HG02943 (cell line): ENCODE results near the gene C13orf46.
"Not testable (repeated sequence)": the region's sequence is repeated elsewhere in the genome, so short reads cannot be mapped to it uniquely, and the experiment has no call there.

Source experiments
- ATAC-seq: cut with Tn5 transposase; IDR thresholded peaks from one replicate; pipeline ENCODE4 v1.9.1; 2021; ENCODE audit warnings: mild to moderate bottlenecking, low read depth, moderate library complexity; ENCODE audit not compliant: unreplicated experiment

The C13orf46 gene

DNA sequence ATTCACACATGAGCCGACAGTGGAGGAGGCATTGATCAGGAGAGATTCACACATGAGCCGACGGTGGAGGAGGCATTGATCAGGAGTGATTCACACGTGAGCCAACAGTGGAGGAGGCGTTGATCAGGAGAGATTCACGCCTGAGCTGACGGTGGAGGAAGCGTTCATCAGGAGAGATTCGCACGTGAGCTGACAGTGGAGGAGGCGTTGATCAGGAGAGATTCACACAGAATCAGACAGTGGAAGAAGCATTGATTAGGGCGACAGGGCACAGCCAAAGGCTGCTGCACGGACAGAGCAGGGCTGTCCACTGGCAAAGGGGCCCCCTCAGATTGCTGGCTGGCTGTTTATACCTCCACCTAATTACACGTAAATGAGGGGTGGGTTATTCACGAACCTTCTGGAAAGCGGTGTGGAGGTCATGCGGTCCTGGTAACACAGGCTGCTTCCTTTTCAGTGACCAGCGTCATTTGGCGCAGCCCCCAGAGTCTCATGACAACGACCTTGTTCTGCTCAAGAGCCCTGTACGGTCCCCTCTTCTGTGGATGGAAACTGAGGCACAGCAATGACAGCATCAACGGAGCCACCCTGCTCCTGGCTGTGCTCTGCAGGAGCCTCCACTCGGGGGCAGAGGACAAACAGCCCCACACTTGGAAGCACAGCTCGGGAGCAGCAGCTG lies 59.4 kb downstream of the C13orf46 start:
- no peak for ATAC-seq

DNA sequence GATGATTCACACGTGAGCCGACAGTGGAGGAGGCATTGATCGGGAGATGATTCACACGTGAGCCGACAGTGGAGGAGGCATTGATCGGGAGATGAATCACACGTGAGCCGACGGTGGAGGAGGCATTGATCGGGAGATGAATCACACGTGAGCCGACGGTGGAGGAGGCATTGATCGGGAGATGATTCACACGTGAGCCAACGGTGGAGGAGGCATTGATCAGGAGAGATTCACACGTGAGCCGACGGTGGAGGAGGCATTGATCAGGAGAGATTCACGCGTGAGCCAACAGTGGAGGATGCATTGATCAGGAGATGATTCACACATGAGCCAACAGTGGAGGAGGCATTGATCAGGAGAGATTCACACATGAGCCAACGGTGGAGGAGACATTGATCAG lies 60.0 kb downstream of the C13orf46 start:
- not testable (repeated sequence) for ATAC-seq

DNA sequence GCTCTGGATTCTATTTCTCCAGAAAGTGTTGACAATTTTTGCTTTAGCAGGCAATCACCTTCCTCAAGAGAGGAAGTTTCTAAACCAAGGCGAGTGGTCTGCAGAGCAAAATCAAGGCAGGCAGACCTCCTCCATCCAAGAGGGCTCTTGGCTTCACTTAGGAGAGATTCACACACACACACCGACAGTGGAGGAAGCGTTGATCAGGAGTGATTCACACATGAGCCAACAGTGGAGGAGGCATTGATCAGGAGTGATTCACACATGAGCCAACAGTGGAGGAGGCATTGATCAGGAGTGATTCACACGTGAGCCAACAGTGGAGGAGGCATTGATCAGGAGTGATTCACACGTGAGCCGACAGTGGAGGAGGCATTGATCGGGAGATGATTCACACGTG lies 60.5 kb downstream of the C13orf46 start:
- ATAC-seq: not testable (repeated sequence)

DNA sequence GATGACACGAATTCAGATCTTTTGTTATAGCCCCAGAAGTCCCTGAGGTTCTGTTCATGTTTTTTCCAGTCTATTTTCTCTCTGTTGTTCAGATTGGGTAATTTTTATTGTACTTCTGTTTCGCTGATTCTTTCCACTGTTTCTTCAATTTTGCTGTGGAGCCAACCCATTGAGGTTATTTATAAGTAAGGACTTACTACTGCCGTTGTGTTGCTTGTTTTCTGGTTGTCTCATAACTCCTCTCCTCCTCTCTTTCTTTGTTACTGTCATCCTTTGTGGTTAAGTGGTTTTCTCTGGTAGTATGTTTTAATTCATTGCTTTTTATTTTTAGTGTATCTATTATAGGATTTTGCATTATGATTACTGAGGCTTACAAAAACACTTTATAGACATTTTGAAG lies 61.3 kb downstream of the C13orf46 start:
- no peak for ATAC-seq

DNA sequence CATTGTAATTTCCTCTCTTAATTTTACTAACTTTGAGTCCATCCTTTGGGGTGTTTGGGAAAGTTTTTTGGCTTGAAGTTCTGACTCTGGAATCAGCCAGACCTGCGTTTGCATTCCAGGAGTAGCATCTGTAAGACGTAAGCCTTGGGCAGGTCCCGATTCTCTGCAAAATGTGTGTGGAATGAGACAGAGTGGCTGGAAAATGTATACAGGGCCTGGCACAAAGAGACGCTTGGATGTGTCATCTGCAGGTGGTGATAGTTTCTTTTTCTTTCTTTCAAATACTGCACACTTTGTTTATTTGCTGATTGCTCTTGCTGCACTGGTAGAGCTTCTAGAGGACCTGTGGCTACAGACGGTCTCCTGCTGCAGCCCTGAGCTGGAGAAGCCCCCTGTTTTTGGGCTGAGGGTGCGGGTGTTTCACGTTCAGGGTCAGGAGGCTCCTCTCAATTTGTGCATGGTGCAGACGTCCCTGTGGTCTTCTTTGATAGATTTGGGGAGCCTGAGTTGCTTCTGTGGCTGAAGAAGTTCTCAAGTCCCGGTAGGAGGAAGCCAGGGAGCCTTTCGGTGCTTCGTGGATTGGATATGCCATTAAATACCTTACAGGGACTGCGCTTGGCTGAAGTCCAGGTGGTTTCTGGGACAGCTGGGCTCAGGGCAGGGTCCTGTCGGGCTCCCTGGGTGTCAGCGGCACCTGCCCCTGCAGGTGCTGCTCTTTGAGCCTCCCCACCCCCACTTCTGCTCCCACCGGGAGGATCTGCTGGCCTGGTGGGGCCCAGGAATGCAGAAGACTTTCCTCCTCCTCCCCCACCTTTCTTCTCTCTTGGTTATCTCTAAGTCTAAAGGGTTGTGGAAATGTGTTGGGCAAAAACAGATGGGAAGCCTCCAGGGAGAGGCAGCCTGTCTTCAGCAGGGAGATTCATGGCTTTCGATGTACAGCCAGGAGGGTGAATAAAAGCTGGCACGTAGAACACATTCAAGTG lies 66.0 kb downstream of the C13orf46 start:
- ATAC-seq: no peak

DNA sequence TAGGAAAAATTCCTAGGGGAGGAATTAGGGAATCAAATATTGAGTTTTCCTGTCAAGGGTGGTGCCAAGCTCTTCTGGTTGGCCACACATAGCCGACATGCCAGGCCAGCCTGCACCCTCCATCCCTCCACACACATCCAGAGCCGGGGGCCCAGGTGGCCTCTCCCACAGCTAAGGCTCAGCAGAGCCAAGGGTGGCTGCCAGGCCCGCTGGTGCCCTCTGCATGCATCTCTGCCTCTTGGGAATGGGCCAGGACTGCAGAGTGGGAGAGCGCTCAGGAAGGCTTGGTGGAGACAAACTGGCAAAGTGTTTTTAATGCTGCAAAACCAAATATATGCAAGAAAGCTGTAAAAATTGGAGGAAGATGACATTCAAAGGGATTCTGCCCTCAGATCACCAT lies 67.3 kb downstream of the C13orf46 start:
- no peak for ATAC-seq

DNA sequence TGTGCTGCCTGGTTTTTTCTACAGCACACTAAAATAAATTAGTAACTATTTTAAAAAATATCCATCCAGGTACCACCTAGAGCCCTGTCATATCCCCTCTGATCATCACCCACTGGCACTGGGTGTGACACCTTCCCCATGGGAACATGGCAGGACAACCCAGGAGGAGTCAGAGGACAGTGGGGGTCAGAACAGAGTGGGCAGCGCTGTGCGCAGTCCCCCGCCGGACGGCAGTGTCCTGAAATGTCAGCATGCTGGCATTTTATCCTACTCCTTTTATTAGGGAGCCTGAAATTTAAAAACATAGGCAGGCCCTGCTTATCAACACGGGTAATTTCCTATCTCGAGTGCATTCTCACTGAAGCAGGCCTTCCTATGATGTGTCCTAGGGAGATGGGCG lies 67.9 kb downstream of the C13orf46 start:
- no peak for ATAC-seq

DNA sequence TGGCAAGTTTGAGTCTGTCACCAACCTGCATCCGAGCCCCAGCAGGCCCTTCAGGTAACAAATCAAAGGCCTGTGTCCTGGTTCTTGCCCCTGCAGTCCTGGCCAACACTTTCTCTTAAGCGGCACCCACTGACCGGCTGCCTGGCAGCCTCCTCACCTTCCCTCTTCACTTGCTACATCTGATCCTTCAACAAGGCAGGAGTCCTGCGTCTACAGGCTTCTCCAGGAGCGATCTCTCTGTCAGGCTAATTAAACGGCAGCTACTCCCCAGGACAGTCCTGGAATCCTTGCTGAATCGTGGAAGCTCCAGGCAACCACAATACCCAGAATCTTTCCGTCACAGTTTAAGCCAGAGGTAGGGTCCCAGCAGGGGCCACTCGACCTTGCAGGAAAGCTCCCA lies 68.9 kb downstream of the C13orf46 start:
- no peak for ATAC-seq

DNA sequence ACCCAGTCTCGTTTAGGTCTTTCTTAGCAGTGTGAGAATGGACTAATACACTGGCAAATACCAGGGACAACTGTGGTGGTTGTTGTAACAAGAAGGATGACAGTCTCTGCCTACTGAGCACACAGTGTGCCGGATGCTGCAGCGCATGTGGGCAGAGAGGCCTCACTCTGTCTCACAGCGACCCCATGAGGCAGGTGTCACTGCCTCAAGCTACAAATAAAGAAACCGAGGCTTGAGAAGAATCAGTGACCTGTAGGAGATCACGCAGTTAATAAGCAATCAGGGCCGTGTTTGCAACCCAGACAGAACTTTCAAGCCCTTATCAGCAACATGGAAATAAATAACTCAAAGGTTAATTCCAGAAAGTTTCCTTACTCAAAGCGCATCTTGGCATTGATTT lies 69.5 kb downstream of the C13orf46 start:
- no peak for ATAC-seq

DNA sequence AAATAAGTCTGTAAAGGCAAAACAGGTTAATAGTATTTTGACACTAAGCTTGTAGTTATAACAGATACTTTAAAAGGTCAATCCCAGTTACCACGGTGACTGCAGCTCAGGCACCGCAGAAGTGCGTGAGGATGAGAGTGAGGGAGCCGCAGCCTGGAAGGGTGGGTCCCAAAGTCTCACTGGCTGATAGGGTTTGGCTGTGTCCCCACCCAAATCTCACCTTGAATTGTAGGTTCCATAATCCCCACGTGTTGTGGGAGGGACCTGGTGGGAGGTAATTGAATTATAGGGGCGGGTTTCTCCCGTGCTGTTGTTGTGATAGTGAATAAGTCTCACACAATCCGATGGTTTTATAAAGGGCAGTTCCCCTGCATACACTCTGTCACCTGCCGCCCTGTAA lies 70.0 kb downstream of the C13orf46 start:
- no peak for ATAC-seq
